ENCODE data around the gene HS3ST4.
"Not testable (repeated sequence)": the region's sequence is repeated elsewhere in the genome, so short reads cannot be mapped to it uniquely, and the experiment has no call there.

The HS3ST4 gene

DNA sequence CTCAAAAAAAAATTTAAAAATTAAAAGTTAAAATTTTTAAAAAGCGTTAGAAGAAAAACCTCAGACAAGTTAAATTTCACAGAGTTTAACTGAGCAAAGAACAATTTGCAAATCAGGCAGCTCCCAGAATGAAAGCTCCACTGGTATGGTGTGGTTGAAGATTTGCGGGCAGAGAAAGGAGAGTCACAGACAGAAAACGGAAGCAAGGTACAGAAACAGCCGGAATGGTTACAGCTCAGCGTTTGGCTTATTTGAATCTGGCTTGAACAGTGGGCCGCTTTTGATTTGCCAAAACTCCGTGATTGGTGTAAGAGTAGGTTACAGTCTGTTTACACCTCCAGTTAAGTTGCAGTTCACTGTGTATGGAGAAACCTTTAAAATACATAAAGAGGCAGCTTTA lies 297.1 kb downstream of the HS3ST4 start:
- DNase-seq (ENCODE audit: low read depth in 2 of 2) = no peak

DNA sequence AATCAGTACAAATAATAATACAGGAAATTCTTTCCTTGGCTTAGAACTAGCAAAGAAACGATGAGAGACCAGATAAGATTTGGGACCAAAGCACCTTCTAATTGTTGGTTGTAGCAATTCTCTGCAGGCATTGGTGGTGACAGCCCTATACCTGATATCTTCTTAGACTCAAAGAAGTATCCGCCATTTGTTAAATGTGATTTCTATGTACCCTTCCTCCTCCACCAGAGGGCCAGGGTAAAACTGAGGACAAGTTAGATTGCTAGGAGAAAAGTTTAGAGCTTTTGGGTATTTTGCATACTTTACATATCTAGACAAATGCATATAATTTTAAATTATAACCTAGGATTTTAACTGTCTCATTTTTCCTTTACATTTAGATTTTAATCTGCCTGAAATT lies 304.3 kb downstream of the HS3ST4 start:
- DNase-seq (ENCODE audit: low read depth in 2 of 2) = no peak

DNA sequence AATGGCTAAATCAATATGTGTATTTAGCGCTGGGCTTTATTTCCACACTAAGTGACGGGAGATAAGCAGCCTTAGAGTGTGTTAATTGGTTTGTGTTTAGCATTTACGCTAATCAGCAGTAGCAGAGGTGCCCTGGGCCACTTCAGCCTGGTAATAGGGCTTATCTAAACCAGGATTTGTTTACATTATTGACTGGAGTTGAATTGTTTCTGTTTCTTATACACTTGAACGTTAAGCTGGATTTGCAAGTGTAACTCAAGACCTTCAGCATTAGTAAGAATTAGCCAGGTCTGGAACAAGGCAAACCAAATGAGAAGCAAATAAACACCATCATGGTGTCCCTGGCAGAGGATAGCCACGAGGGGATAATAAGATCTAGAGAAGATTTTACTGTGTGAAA lies 313.6 kb downstream of the HS3ST4 start:
- DNase-seq (ENCODE audit: low read depth in 2 of 2) = no peak

DNA sequence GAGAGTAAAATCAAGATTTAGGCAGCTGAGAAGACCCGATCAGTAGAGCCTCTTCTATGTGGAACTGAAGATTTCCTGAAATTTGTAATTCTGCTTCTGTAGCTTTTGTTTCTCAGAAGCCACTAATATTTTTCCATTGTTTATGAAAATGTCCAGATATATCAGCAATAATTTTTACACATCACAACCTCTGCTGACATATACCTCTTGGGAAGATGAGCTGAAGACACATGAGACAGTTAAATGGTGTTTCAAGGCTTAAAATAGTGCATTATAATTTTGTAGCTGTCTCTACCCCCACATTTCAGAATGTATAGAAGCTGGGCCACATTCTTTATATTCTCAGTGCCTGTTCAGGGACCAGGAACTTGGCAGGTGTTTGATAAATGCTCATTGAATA lies 320.6 kb downstream of the HS3ST4 start:
- DNase-seq (ENCODE audit: low read depth in 2 of 2) = no peak

DNA sequence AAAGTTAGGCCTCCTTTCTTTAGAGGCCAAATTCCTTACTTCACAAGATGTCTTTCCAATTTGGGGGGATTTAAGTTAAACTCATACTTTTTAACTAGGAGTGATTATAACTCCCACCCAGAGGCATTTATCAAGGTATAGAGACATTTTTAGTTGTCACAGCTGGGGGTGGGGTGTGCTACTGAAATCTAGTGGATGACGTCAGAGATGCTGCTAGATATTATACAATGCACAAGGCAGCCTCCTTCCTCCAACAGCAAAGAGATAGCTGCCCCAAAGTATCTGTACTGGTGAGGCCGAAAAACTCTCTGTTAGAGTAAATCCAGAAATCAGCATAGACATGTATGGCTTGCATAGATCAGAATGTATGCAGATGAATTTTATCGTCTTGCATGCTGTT lies 324.0 kb downstream of the HS3ST4 start:
- no peak for DNase-seq (ENCODE audit: low read depth in 2 of 2)

DNA sequence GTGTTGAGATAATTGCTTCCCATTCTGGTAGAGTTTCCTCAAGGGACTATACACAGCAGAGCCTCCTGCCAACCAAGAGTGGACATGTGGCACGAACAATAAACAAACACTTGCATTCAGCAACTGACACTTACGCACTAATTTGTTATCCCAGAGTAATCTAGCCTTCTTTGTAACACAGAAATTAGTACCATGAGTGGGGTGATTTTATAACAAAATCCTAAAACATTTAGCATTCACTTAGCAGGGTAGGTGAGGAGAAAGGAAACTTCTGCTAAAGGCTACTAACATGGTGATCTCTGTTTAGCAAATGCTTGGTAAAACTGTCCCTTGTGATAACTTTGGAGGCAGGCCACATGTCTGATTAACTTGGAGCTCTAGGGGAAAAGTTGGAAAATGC lies 325.2 kb downstream of the HS3ST4 start:
- no peak for DNase-seq (ENCODE audit: low read depth in 2 of 2)

DNA sequence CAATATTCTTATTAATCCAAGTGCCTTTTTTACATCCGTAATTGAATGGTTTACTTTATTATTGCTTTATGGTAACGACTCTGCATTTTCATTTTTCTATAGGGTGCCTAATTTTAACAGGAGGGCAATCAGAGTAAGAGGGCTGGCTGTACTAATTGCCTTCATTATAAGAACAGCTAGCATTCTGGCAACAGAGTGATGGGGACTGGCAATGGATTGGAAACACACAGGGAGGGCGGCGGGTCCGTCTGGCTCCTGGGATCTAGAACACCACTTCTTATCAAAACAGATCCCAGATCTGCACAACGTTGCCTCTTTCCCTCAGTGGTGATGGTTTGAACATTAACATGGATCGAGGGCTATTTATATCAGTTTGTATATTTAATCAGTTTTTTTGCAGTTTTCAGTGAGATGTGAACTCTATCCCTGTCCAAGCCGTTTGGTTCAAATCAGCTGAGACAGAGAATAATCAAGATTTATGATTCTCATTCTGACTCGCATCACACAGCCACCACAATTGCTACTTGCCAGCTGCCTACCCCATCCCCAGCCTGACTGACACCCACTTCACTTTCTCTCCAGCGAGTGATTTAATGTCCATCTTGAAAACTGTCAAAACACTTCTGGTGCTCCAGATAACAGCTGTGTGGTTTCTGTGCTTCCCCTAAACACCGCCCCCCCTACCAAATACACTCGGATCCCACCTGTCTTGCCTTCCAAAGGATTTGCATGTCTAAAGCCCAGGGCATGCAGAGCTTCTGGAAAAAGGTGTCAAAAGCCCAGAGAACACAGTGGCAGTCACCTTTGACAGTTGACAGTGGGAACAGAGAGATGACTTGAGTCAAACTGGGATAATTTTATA lies 327.9 kb downstream of the HS3ST4 start:
- no peak for DNase-seq (ENCODE audit: low read depth in 2 of 2)

DNA sequence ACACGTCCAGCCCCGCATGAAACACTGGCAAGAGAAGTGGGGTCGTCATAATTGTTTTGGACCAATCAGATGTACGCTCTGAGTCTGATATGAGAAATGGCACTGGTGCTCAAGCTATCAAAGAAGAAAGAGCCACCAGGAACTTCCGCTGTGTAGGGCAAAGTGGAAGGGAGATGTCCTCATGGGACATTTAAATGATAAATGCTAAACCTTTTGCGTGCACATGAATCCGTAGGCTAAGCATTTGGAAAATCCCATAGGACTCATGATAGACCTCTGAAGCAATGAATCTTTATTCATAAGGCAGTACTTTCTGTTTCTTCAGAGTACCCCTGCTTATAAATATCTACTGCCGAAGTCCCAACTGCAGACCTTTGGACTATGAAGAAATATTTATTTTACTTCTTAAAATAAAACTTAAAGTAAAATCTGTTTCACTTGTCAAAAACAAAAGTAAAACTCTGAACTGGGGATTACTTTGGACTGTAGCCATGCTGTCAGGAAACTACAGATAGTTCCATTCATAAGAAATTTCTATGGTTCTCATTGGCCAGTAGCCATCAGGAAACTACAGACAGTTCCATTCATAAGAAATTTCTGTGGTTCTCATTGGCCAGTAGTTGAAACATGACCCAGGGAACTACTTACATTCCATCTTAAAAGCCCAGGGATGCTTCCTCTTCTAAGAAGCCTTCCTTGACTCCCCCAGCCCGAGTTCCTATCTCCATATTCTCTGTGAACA lies 335.1 kb downstream of the HS3ST4 start:
- no peak for DNase-seq (ENCODE audit: low read depth in 2 of 2)

DNA sequence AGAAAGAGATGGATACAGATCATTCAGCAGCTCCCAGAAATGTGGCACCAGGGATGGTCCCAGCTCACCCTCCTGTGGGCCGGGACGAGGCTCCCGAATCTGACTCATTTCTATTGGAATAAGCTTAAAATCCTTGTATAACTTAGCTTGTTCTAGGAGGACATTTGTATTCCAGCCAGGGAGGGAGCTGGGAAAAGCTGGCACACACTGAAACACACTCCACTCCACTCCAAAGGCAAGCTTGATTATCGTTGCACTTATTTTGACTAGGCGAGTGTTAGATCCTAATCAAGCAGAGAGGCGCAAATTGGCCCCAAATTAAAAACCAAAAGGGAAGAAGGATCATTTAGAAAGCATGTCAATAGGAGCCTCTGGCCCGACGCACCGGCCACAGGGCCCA lies 339.5 kb downstream of the HS3ST4 start:
- DNase-seq (ENCODE audit: low read depth in 2 of 2) = no peak

DNA sequence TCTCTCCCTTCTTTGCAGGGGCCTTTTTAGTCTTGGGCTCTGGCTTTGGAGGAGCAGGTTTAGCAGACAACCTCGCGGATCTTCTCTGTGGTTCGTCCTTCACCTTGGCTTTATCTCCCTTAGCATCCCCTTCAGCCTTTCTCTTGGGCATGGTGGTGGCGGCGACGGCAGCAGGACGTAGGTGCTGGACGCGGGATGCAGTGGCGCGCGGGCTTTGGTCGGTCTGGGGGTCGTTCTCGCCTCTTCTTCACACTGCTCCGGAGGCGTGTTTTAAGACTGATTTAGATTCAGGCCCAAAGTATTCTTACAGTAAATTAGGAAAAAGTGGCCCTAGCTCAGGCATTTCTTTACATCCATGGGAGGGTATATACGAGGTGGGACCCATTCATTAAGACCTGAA lies 340.9 kb downstream of the HS3ST4 start:
- not testable (repeated sequence) for DNase-seq (ENCODE audit: low read depth in 2 of 2)

DNA sequence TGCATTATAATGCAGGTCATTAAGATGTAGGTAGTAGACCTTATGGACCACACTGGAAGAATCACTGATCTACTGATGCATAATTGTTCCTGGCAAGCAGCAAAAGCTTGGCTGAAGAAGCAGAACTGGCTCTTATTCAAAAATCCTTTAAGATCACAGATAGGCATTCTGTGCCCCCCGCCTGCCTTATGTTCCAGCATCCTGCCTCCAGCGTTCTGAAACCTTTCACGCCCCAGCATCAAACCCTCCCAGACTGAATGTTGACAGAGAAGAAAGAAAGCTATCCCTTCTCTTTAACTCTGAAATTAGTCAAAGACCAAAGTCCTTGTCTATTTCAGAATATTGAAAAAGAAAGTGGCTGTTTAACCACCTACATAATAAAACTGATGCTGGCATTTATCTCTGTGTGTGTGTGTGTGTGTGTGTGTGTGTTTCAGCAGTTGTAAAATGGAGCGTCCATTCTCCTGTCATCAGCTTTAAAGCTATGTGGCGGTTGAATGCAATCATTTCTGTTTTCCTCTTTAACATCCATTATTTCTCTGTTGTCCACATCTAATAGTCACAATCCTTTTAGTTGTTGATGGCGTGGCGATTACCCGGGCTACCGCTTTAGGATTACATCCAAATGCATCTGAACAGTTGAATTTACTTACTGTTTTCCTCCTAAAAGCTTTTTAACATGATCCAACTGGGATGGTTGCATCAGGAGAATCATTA lies 350.4 kb downstream of the HS3ST4 start:
- DNase-seq (ENCODE audit: low read depth in 2 of 2) = no peak

DNA sequence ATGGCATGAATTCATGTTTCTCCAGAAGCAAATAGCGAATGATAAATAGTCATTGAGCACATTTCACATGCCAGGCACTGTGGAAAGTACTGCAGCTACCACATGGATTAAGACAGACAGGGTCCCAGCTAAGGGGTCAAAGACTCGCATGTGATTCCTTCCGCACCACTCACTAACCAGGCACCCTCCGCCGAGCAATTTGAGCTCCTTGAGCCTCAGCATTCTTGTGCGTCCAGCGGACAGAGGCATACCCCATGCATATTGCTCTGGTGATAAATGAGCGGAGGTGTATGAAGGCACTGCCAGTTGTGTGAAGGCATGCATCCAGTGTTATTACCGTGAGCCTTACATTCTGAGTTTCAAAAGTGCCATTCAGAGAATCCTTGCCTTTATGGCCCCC lies 358.7 kb downstream of the HS3ST4 start:
- no peak for DNase-seq (ENCODE audit: low read depth in 2 of 2)

DNA sequence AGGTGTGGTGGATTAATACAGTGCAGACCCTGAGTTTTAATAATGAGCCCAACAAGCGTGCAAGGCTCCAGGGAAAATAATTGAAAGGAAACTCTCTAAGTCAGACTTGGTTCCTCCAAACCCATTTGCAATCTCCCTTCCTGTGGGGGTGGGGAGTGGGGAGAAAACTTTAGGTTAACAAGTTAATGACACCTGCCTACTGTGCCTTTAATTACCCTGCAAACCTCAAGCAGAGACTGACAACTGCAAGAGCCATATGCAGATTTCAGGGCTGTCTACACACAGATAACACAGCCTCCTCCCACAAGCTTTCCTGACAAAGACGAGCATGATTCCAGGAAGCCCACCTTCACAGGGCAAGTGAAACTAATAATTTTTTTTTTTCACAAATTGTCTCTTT lies 359.3 kb downstream of the HS3ST4 start:
- DNase-seq (ENCODE audit: low read depth in 2 of 2) = no peak

DNA sequence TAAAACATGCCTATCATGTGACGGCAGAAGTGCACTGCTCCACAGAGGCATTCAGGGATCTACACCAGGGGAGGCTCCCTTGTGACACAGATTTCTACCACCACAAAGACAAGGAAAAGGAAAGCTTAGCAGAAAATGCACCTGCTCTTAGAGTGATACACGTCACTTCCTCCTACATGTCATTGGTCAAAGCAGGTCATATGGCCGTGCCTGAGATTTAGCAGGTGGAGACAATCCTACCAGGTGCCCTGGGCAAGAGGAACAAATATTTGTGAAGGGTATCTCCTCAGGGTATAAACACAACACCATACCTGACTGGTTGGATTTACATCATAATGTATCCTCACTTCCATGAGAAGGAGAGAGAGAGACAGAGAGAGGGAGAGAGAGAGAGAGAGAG lies 362.1 kb downstream of the HS3ST4 start:
- no peak for DNase-seq (ENCODE audit: low read depth in 2 of 2)

DNA sequence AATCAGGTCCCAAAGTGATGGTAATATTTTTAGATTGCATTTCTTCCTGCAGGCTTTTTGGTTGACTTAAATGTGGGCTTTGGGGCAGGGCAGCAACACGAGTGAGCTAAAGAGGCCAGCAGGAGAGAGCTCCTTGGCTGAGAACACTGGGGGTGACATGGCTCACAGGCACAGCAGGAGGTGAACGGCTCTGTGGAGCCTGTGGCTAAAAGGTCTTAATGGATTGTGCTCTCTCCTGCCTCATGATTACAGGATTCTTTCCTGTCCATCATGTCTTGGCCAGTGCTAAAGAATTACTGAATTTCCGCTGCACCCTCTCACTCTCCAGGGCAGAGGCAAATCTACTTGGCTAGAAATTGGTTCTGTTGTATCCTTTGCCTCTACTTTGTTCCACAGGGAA lies 366.6 kb downstream of the HS3ST4 start:
- DNase-seq (ENCODE audit: low read depth in 2 of 2) = no peak

DNA sequence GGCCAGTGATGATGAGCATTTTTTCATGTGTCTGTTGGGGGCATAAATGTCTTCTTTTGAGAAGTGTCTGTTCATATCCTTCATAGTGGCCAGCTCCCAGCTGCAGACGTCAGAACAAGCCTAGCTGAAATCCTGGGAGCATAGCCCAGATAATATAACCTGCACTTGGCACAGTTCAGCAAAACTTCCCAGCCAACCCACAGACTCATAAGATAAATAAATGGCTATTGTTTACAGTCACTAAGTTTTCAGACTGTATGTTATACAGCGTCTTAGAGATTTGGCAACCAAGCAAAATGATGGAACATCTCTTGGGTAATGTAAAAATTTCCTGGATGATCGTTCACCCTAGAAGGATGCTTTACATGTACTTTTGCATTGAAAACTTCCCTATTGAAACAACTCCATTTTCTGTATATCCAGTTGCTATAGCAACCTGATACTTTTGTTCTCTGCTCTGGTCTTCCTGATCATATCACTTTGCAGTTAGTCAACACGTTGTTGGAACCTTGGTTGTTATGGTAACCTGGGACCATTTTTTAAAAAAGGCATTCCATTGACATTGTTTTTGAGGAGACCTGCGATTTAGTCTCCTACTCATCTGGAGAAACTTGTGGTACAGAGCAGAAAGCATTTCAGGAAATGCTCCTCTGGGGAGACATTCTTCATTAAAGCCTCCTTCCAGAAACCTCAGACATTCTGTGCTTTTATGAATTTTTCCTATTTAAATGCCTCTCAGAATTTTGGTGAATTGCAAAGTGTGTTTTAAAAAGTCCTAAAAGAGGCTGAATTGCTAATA lies 378.7 kb downstream of the HS3ST4 start:
- DNase-seq (ENCODE audit: low read depth in 2 of 2) = no peak

DNA sequence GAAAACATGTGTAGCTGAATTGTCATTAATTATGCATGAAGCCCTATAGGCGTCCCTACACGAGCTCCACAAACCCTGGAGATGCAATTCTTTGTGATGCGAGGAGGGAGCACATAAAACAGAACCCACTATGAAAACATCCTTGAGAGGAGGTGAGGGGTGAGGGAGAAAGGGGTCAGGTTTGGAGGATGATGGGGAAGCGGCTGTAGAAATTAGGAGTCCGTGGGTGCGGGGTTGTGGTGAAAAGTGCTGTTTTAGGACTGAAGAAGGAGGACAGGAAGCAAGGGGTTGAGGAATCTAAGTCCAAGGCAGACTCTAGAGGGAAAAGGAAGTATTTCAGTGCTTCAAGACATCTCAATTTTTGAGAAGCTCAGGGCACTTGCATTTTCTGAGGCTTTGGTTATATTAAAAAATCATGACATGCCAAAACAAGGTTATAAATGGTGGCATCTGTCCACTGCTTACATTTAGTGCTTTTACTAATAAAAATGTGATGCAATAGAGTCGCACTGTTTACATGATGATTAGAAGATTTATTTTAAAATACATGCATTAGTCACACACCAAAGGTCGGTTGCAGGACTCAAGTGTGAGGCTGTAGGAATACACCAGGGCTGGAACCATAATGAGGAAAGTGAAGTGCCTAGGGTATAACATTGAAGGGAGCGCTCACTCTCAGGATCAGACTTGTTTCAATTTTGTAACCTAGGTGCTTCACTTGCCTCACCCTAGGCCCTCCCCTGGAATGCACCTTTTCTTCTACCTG lies 379.5 kb downstream of the HS3ST4 start:
- DNase-seq (ENCODE audit: low read depth in 2 of 2) = no peak

DNA sequence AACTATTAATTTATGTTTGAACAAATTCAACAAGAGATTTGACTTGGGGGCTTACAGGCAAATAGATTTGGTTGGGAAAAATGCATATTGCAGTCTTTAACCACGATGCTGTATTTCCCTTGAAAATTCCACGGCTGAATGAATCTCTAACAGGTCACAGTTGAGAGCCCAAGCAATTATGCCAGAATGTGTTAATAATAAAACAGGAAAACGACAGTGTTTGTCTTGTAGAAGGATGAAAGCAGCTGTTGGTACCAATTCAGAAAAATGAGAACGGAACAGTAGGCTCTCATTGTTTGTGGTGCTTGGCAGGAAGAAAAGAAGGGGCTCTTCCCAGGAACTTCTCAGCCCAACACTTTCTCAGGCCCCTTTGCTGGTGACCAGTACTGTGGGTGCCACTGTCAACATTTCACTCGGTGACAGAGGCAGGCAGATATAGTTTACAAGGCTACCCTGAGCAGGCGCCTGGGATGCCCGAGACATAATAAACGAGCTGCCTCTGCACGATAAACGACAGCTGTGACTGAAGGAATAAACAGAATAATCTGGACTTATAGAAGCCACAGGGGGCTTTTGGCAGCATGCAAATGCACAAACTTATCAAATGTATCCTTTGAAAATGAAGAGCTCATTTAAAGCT lies 387.1 kb downstream of the HS3ST4 start:
- DNase-seq (ENCODE audit: low read depth in 2 of 2) = no peak

DNA sequence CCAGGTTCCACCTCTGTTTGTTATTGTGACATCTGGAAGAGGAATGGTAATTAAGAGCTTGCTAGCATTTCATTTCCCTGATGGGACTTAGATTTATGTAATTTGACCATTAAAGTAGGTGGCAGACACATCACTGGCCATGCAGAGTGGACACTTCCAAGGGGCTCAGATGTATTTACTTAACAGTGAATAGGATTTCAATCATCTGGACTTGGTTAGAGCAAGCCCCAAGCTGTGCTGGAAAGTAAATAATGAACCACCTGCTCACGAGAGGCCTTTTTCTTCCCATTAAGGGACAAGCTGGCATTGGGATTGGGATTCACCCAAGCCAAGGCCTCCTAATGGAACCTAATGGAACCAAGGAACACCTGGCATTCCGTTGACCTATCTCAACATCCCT lies 395.3 kb downstream of the HS3ST4 start:
- no peak for DNase-seq (ENCODE audit: low read depth in 2 of 2)

DNA sequence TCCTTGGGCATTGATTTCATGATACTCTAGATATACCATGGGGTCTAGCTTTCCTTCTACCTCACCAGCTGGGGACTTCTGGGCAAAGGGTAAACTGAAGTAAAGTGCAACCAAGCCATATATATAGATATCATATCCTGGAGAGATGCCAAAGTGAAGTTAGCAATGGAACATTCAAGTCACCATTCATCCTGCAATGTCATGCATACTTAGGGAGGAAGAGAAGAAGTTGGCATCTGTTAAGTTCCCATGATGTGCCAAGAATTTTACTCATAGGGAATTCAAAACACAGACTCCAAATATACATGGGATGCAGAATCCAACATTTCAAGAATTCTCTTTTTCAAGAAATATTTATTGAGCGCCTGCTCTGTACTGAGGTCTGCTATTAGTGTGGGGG lies 399.8 kb downstream of the HS3ST4 start:
- no peak for DNase-seq (ENCODE audit: low read depth in 2 of 2)

DNA sequence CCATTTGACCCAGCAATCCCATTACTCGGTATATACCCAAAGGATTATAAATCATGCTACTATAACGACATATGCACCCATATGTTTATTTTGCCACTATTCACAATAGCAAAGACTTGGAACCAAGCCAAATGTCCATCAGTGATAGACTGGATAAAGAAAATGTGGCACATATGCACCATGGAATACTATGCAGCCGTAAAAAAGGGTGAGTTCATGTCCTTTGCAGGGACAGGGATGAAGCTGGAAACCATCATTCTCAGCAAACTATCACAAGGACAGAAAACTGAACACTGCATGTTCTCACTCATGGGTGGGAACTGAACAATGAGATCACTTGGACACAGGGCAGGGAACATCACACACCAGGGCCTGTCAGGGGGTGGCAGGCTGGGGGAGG lies 406.4 kb downstream of the HS3ST4 start:
- not testable (repeated sequence) for DNase-seq (ENCODE audit: low read depth in 2 of 2)
